ENCODE results near the gene SNX27. TPM values are rescaled to one million over a fixed set of nuclear protein-coding genes. Genes with fewer than 3 reads are reported as not detected.
"Not testable (repeated sequence)": the region's sequence is repeated elsewhere in the genome, so short reads cannot be mapped to it uniquely, and the experiment has no call there.

The SNX27 gene
- total and polyA plus RNA-seq, 12 donors: 6.0 to 46.7 (median 24.1) TPM

GRCh38 chr1:151596166-151596953, 15.5 kb upstream of the SNX27 start:
- H3K9me3 ChIP-seq (replicated peaks in 1 of 3): no peaks in the 10 kb centered on the region
- intact Hi-C loops (cut with DNase I): no loop called here
- TF ChIP-seq CTCF (IDR thresholded peaks at IDR 0.05) (no peak), POLR2A (IDR thresholded peaks at IDR 0.05) (no peak)
- no peak for DNase-seq
- H3K27me3 ChIP-seq: no peaks in the 10 kb centered on the region
- 79 to 94% (median 84%) methylated on average over 4 to 5 of the region's 5 CpGs for WGBS, 4 donors
- H3K4me3 ChIP-seq: no peak overlapping the region
- H3K36me3 ChIP-seq (replicated peaks in 1 of 2): no peaks in the 10 kb centered on the region
- H3K27ac ChIP-seq: no peak overlapping the region
- peaks cover 0 to 9% of the 10 kb centered on the region in 2 donors for H3K4me1 ChIP-seq (replicated peaks in 1 of 2)

- H3K27me3 ChIP-seq; H3K27ac ChIP-seq; H3K4me3 ChIP-seq; H3K4me1 ChIP-seq (replicated peaks in 1 of 2); intact Hi-C loops (cut with DNase I); H3K9me3 ChIP-seq (replicated peaks in 1 of 3); DNase-seq; H3K36me3 ChIP-seq (replicated peaks in 1 of 2): not testable (repeated sequence)
- 76 to 87% (median 82%) methylated on average over 5 of the region's 5 CpGs for WGBS, 4 donors
Observed at GRCh38 chr1:151602550-151602949, 9.3 kb upstream of the SNX27 start.

GRCh38 chr1:151604291-151604690, 7.6 kb upstream of the SNX27 start:
- Histone ChIP-seq H3K27me3 (peaks cover 4% of the 10 kb centered on the region), H3K9me3 (replicated peaks in 1 of 3) (no peaks in the 10 kb centered on the region), H3K27ac (no peak overlapping the region), H3K4me1 (replicated peaks in 1 of 2) (no peaks in the 10 kb centered on the region), H3K4me3 (no peak overlapping the region), H3K36me3 (replicated peaks in 1 of 2) (no peaks in the 10 kb centered on the region)
- no peak for DNase-seq
- 43 to 61% (median 58%) methylated on average over 2 of the region's 2 CpGs for WGBS, 4 donors
- intact Hi-C loops (cut with DNase I): no loop called here
- TF ChIP-seq POLR2A (IDR thresholded peaks at IDR 0.05) (no peak), CTCF (IDR thresholded peaks at IDR 0.05) (no peak)

- intact Hi-C loops (cut with DNase I): no loop called here
- TF ChIP-seq POLR2A (IDR thresholded peaks at IDR 0.05): no peak
- TF ChIP-seq CTCF (IDR thresholded peaks at IDR 0.05): no peak
- no peak overlapping the region for H3K4me3 ChIP-seq
- no peaks in the 10 kb centered on the region for H3K9me3 ChIP-seq (replicated peaks in 1 of 3)
- no peaks in the 10 kb centered on the region for H3K36me3 ChIP-seq (replicated peaks in 1 of 2)
- no peak overlapping the region for H3K27ac ChIP-seq
- no peak for DNase-seq
- H3K4me1 ChIP-seq (replicated peaks in 1 of 2): no peaks in the 10 kb centered on the region
- H3K27me3 ChIP-seq: peaks cover 4% of the 10 kb centered on the region
Observed at GRCh38 chr1:151606384-151606783, 5.5 kb upstream of the SNX27 start.

GRCh38 chr1:151606857-151607256, 5.0 kb upstream of the SNX27 start:
- Histone ChIP-seq H3K4me1 (replicated peaks in 1 of 2) (no peaks in the 10 kb centered on the region), H3K4me3 (no peak overlapping the region), H3K27me3 (peaks cover 4% of the 10 kb centered on the region), H3K27ac (no peak overlapping the region), H3K9me3 (replicated peaks in 1 of 3) (no peaks in the 10 kb centered on the region), H3K36me3 (replicated peaks in 1 of 2) (no peaks in the 10 kb centered on the region)
- WGBS, 4 donors: 60 to 78% (median 70%) methylated on average over 3 of the region's 3 CpGs
- TF ChIP-seq CTCF (IDR thresholded peaks at IDR 0.05) (no peak), POLR2A (IDR thresholded peaks at IDR 0.05) (no peak)
- no peak for DNase-seq
- intact Hi-C loops (cut with DNase I): no loop called here
